ENCODE measurements around the gene LITAF.

Gene LITAF

GRCh38 chr16:11588321-11589197 lies 1.8 kb upstream of the LITAF start:
- no peak for DNase-seq (ENCODE audit: low read depth)
- TF ChIP-seq, protein P1, sequence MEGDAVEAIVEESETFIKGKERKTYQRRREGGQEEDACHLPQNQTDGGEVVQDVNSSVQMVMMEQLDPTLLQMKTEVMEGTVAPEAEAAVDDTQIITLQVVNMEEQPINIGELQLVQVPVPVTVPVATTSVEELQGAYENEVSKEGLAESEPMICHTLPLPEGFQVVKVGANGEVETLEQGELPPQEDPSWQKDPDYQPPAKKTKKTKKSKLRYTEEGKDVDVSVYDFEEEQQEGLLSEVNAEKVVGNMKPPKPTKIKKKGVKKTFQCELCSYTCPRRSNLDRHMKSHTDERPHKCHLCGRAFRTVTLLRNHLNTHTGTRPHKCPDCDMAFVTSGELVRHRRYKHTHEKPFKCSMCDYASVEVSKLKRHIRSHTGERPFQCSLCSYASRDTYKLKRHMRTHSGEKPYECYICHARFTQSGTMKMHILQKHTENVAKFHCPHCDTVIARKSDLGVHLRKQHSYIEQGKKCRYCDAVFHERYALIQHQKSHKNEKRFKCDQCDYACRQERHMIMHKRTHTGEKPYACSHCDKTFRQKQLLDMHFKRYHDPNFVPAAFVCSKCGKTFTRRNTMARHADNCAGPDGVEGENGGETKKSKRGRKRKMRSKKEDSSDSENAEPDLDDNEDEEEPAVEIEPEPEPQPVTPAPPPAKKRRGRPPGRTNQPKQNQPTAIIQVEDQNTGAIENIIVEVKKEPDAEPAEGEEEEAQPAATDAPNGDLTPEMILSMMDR (IDR thresholded peaks at IDR 0.05; ENCODE audit: low read depth, low read length, missing control alignments), result no peak
- no peak overlapping the region for H3K4me3 ChIP-seq (ENCODE audit: low read depth, low read length)

GRCh38 chr16:11587643-11588247 lies 1.0 kb upstream of the LITAF start:
- TF ChIP-seq, protein P1 (IDR thresholded peaks at IDR 0.05; ENCODE audit: low read depth, low read length, missing control alignments), result no peak
- no peak for DNase-seq (ENCODE audit: low read depth)
- H3K4me3 ChIP-seq (ENCODE audit: low read depth, low read length), result peak overlapping the region; percentile 76

- no peak for DNase-seq (ENCODE audit: low read depth)
These were observed 302 bp downstream of the LITAF start for GRCh38 chr16:11586378-11586855.

DNA sequence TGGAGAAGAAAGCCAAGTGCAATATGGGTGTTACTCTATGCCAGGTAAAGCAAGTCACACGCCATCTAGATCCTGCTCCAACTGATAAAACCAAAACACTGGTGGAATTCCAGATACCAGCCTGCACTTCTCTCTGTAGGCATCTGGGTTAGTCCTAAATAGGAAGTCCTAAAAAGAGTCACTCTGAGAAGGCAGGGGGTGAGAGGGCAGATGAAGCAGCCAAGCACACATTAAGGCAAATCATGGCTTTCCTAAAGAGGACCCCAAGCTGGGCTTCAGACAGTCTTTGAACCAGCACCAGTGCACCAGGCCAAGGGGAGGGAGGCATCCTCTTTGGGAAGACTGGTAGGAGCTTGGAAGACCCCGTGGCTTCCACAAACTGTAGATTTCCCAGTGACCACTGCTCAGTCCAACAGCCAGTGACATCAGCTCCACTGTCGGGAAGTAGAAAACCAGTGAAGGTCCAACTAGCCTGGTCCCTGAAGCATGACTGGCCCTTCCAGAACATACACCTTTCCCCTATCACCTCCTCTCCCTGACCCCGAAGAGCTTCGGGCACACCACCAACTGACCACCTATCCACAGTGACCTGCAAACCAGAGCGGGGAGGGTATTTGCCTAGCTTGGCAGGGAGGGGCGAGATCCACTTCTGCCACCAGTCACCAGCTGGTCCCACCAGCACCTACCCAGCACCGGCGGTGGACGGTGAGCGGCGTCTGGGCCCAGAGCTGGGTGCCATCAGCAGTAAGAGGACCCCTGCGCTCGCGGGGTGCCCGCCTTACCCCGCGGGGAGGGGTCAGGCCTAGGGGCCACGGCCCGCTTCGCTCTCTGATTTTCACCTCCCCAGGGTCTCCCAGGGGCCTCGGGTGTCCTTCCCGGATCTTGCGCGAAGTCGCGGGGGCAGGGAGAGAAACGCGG lies 1.0 kb downstream of the LITAF start:
- H3K4me3 ChIP-seq (ENCODE audit: low read depth, low read length), result peak overlapping the region; percentile 76
- TF ChIP-seq, protein P1 (IDR thresholded peaks at IDR 0.05; ENCODE audit: low read depth, low read length, missing control alignments), result no peak
- no peak for DNase-seq (ENCODE audit: low read depth)

More at GRCh38 chr16:11586378-11586855, 302 bp downstream of the LITAF start:
- TF ChIP-seq, protein P1 (IDR thresholded peaks at IDR 0.05; ENCODE audit: low read depth, low read length, missing control alignments), result no peak
- H3K4me3 ChIP-seq (ENCODE audit: low read depth, low read length), result peak overlapping the region; percentile 76

DNA sequence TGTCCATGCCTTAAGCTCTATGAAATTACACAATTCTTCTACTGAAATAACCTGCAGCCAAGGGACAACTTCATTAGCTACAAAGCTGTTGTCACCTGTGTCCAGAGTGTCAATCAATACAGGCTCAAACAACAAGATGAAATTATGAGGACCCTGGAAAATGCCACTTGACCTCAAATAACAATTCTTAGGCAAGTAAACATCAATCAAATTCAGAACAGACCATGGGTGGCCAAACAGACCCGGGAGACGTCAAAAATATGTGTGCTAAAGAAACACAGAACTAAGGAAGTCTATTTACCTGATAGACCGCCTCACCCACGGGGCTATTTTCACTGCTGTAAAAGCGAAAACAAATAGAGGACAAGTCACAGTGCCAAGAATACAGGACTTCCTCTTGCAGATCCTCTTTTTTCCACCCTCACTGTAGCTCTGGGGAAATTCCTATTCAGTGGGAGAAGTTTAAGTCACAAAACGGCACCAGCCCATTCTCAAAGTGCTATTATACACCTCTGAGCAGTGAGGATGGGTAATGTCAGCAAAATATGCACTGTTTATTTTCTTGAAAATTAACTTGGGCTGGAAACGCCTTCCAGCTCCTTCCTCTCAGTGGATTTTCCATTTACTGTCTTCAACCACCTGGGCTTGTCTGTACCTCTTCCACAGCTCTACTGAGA lies 2.7 kb downstream of the LITAF start:
- TF ChIP-seq, protein P1 (IDR thresholded peaks at IDR 0.05; ENCODE audit: low read depth, low read length, missing control alignments), result no peak
- peak; percentile 51 for DNase-seq (ENCODE audit: low read depth)
- H3K4me3 ChIP-seq (ENCODE audit: low read depth, low read length), result peak overlapping the region; percentile 76

DNA sequence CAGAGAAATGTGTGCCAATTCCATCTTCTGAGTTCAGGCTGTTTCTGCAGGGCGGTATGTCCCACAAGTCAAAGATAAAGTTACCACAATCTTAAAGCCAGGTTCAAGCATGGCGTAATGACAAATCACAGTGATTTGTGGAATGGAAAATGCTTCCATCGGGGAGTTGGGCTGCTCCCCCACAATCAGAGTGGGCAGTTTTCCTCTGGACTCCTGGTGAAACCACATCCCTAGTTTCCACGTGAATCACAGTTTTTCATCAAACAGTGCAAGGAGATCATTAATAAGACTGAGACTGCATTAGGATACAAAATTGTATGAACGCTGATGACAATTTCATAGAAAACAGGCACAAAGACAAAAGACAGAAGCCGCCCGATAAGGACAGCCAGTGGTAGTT lies 3.6 kb downstream of the LITAF start:
- peak overlapping the region; percentile 76 for H3K4me3 ChIP-seq (ENCODE audit: low read depth, low read length)
- no peak for DNase-seq (ENCODE audit: low read depth)
- TF ChIP-seq, protein P1 (IDR thresholded peaks at IDR 0.05; ENCODE audit: low read depth, low read length, missing control alignments), result no peak

All from GM12864 (cell line).